ENCODE measurements around the gene PSMD6.

DNA sequence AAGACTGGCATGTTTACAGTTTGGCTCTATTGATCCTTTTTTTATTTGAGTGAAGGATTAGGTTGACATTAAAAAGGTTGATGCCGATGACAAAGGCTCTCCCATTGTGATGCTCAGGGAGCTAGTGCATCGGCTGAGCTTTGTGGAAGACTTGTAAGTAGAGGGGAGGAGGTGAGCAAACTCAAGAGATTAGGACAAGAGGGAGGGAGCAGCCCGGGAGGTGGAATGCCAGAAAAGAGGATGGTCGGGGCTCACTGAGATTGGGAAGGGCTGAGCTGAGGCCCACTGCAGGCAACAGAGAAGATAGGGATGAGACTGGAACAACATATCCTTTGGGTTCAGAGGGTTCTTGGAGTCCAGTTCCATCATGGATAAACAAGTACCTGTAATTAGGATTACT is 26.5 kb upstream of the PSMD6 start:
- TF ChIP-seq EZH2 (IDR thresholded peaks at IDR 0.05; ENCODE audit: borderline replicate concordance, insufficient read depth, low read length, poor library complexity, severe bottlenecking) = no peak
- TF ChIP-seq, protein P1, sequence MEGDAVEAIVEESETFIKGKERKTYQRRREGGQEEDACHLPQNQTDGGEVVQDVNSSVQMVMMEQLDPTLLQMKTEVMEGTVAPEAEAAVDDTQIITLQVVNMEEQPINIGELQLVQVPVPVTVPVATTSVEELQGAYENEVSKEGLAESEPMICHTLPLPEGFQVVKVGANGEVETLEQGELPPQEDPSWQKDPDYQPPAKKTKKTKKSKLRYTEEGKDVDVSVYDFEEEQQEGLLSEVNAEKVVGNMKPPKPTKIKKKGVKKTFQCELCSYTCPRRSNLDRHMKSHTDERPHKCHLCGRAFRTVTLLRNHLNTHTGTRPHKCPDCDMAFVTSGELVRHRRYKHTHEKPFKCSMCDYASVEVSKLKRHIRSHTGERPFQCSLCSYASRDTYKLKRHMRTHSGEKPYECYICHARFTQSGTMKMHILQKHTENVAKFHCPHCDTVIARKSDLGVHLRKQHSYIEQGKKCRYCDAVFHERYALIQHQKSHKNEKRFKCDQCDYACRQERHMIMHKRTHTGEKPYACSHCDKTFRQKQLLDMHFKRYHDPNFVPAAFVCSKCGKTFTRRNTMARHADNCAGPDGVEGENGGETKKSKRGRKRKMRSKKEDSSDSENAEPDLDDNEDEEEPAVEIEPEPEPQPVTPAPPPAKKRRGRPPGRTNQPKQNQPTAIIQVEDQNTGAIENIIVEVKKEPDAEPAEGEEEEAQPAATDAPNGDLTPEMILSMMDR (IDR thresholded peaks at IDR 0.05; ENCODE audit: poor library complexity, severe bottlenecking) = no peak
- TF ChIP-seq POLR2AphosphoS5 (IDR thresholded peaks at IDR 0.05) = no peak
- no peak for TF ChIP-seq MXI1 (conservative IDR thresholded peaks at IDR 0.05; ENCODE audit: poor library complexity, severe bottlenecking)
- no peak for TF ChIP-seq SMC3 (conservative IDR thresholded peaks at IDR 0.05; ENCODE audit: poor library complexity)
- no peak for TF ChIP-seq EP300 (conservative IDR thresholded peaks at IDR 0.05; ENCODE audit: poor library complexity, severe bottlenecking)

Data from neural cell (in vitro differentiated cells).